HCT116 (cell line): ENCODE measurements around the gene TMEM51. TPM values are rescaled to one million over a fixed set of nuclear protein-coding genes. Genes with fewer than 3 reads are reported as not detected.

Source experiments
- ATAC-seq: fragments of 200-7000 bp; cut with Tn5 transposase; 2 replicates; pipeline ENCODE4 v1.9.1; 2020; ENCODE audit warnings: mild to moderate bottlenecking, moderate library complexity
- BruUV-seq: library from RNA; stranded (reverse); fragments of 400-500 nt; replicated peaks from 2 replicates; lab custom pipeline; 2021; lab: Mats Ljungman, UMichigan
- CTCF ChIA-PET: fragments of 300-600 bp; sonication (Branson Sonifier 250); formaldehyde crosslinking; loops from one replicate; lab custom pipeline; 2021; ENCODE audit warnings: antibody characterized with exemption; lab: Charles Lee
- POLR2A ChIA-PET: fragments of 300-600, 350-600 bp; sonication (Branson Sonifier 250); formaldehyde crosslinking; loops from one replicate; lab custom pipeline; 2021; ENCODE audit warnings: antibody characterized with exemption; lab: Charles Lee
- RAD21 ChIA-PET, 2 experiments: fragments of 300-600 bp; sonication (Branson Sonifier 250); formaldehyde crosslinking; loops; one replicate each; lab custom pipeline; 2023; ENCODE audit warnings: low total read pairs in 2 of 2; ENCODE audit not compliant: uncharacterized antibody in 2 of 2, unreplicated experiment in 2 of 2, low non-redundant PET in 1 of 2; lab: Charles Lee
- DNase-seq: peaks from one replicate; pipeline ENCODE4 v3.0.0-alpha.2; 2010; ENCODE audit warnings: low read depth, low spot score
- H2AFZ ChIP-seq: fragments of 200-600 bp; shearing (Covaris generic), sonication (generic); 2 replicates; pipeline ENCODE4 v1.6.1; 2017; ENCODE audit warnings: low read depth, mixed run types, mixed read lengths, antibody characterized with exemption, low read length; ENCODE audit not compliant: poor library complexity, severe bottlenecking
- H3K27ac ChIP-seq: 2 replicates; pipeline ENCODE4 v1.5.1; 2012; ENCODE audit warnings: low read depth, low read length
- H3K27me3 ChIP-seq: fragments of 200-600 bp; sonication (generic); 2 replicates; pipeline ENCODE4 v1.6.1; 2016; ENCODE audit warnings: mixed run types, low read length, mixed read lengths; ENCODE audit not compliant: insufficient read depth
- H3K36me3 ChIP-seq, 2 experiments: fragments of 200-500 bp in 1 of 2; fragments of 200-600 bp in 1 of 2; sonication (Bioruptor generic) in 1 of 2; sonication (generic) in 1 of 2; 2 replicates each; pipeline versions ENCODE4 v1.5.1 to v1.6.1; 2014 to 2016; ENCODE audit warnings: low read length in 2 of 2, inconsistent platforms in 1 of 2, mixed read lengths in 1 of 2, mixed run types in 1 of 2; ENCODE audit not compliant: insufficient read depth in 2 of 2, control insufficient read depth in 1 of 2
- H3K4me1 ChIP-seq, 2 experiments: fragments of 200-600 bp in 1 of 2; sonication (generic) in 1 of 2; 2 replicates each; pipeline versions ENCODE4 v1.5.1 to v1.6.1; 2012 to 2017; ENCODE audit warnings: low read length in 2 of 2, inconsistent platforms in 1 of 2, mild to moderate bottlenecking in 1 of 2, mixed read lengths in 1 of 2, mixed run types in 1 of 2, moderate library complexity in 1 of 2; ENCODE audit not compliant: insufficient read depth in 2 of 2, control insufficient read depth in 1 of 2
- H3K4me2 ChIP-seq: fragments of 200-600 bp; sonication (generic); 2 replicates; pipeline ENCODE4 v1.6.1; 2017; ENCODE audit warnings: mixed run types, low read length, mixed read lengths
- H3K4me3 ChIP-seq, 2 experiments: fragments of 200-600 bp in 1 of 2; sonication (generic) in 1 of 2; replicated peaks in 1 of 2; 2 replicates each; pipeline ENCODE4 v1.5.1; 2011 to 2016; ENCODE audit warnings: low read length in 2 of 2, control low read depth in 1 of 2, low read depth in 1 of 2, mild to moderate bottlenecking in 1 of 2, mixed read lengths in 1 of 2, mixed run types in 1 of 2
- H3K79me2 ChIP-seq: fragments of 200-600 bp; sonication (generic); 2 replicates; pipeline ENCODE4 v1.6.1; 2017; ENCODE audit warnings: mild to moderate bottlenecking, mixed run types, low read length, moderate library complexity, mixed read lengths; ENCODE audit not compliant: insufficient read depth
- H3K9ac ChIP-seq: fragments of 200-600 bp; sonication (generic); 2 replicates; pipeline ENCODE4 v1.6.1; 2016; ENCODE audit warnings: low read length, mixed read lengths
- H3K9me2 ChIP-seq: fragments of 200-600 bp; sonication (generic), shearing (Covaris generic); 2 replicates; pipeline ENCODE4 v1.6.1; 2017; ENCODE audit warnings: mixed run types, mild to moderate bottlenecking, moderate library complexity; ENCODE audit not compliant: insufficient read depth
- H3K9me3 ChIP-seq, 2 experiments: fragments of 200-500 bp in 1 of 2; fragments of 200-600 bp in 1 of 2; sonication (Bioruptor generic) in 1 of 2; sonication (generic) in 1 of 2; 2 replicates each; pipeline ENCODE4 v1.6.1; 2014 to 2017; ENCODE audit warnings: low read length in 2 of 2, mixed read lengths in 2 of 2, inconsistent platforms in 1 of 2, low read depth in 1 of 2, mild to moderate bottlenecking in 1 of 2, mixed run types in 1 of 2, moderate library complexity in 1 of 2; ENCODE audit not compliant: control insufficient read depth in 1 of 2, insufficient read depth in 1 of 2
- H4K20me1 ChIP-seq: fragments of 200-600 bp; sonication (generic), shearing (Covaris generic); 2 replicates; pipeline ENCODE4 v1.6.1; 2017; ENCODE audit warnings: mixed run types, mild to moderate bottlenecking, moderate library complexity; ENCODE audit not compliant: insufficient read depth
- CEBPB ChIP-seq: IDR thresholded peaks from 2 replicates; pipeline ENCODE4 v1.6.1; 2012; ENCODE audit warnings: low read depth
- CTCF ChIP-seq, 3 experiments: fragments of 200-600 bp in 1 of 3; sonication (generic) in 1 of 3; IDR thresholded peaks in 2 of 3; conservative IDR thresholded peaks in 1 of 3; 2 replicates each; pipeline ENCODE4 v1.5.1; 2012 to 2017; ENCODE audit warnings: low read depth in 2 of 3, low read length in 2 of 3, antibody characterized with exemption in 1 of 3, borderline replicate concordance in 1 of 3, control low read depth in 1 of 3, mild to moderate bottlenecking in 1 of 3, mixed read lengths in 1 of 3, mixed run types in 1 of 3, moderate library complexity in 1 of 3; ENCODE audit not compliant: insufficient read depth in 1 of 3
- EGR1 ChIP-seq: IDR thresholded peaks from 2 replicates; pipeline ENCODE4 v1.6.1; 2012; ENCODE audit warnings: low read depth
- EZH2 ChIP-seq: fragments of 200-600 bp; sonication (generic); IDR thresholded peaks from 2 replicates; pipeline ENCODE4 v1.6.1; 2017; ENCODE audit warnings: antibody characterized with exemption, mixed run types
- FOSL1 ChIP-seq: IDR thresholded peaks from 2 replicates; pipeline ENCODE4 v1.6.1; 2012; ENCODE audit warnings: low read depth
- JUND ChIP-seq: IDR thresholded peaks from 2 replicates; pipeline ENCODE4 v1.6.1; 2012
- POLR2A ChIP-seq: IDR thresholded peaks from 2 replicates; pipeline ENCODE4 v1.7.0; 2011; ENCODE audit warnings: borderline replicate concordance; ENCODE audit not compliant: insufficient read depth, insufficient read length; ENCODE audit errors: extremely low read depth
- POLR2AphosphoS5 ChIP-seq: IDR thresholded peaks from 2 replicates; pipeline ENCODE4 v1.6.1; 2011; ENCODE audit warnings: mild to moderate bottlenecking, low read depth, low read length, moderate library complexity
- RAD21 ChIP-seq: IDR thresholded peaks from 2 replicates; pipeline ENCODE4 v1.6.1; 2012; ENCODE audit warnings: low read depth, mild to moderate bottlenecking
- REST ChIP-seq: IDR thresholded peaks from 2 replicates; pipeline ENCODE4 v1.6.1; 2012; ENCODE audit warnings: low read depth
- SIN3A ChIP-seq: IDR thresholded peaks from 2 replicates; pipeline ENCODE4 v1.6.1; 2012; ENCODE audit warnings: low read depth
- SP1 ChIP-seq: IDR thresholded peaks from 2 replicates; pipeline ENCODE4 v1.6.1; 2012; ENCODE audit warnings: low read depth
- SRF ChIP-seq: IDR thresholded peaks from 2 replicates; pipeline ENCODE4 v1.6.1; 2012; ENCODE audit warnings: low read depth
- YY1 ChIP-seq: IDR thresholded peaks from 2 replicates; pipeline ENCODE4 v1.6.1; 2011; ENCODE audit warnings: low read length, low read depth, moderate library complexity, mild to moderate bottlenecking; ENCODE audit not compliant: insufficient replicate concordance; ENCODE audit errors: extremely low read depth
- ZBTB33 ChIP-seq: IDR thresholded peaks from 2 replicates; pipeline ENCODE4 v1.6.1; 2011; ENCODE audit warnings: mild to moderate bottlenecking, low read length, moderate library complexity; ENCODE audit not compliant: insufficient replicate concordance; ENCODE audit errors: extremely low read depth
- ZFX ChIP-seq: fragments of 450-650 bp; IDR thresholded peaks from 2 replicates; pipeline ENCODE4 v1.6.1; 2017
- ZNF274 ChIP-seq: fragments of 200-500 bp; sonication (Bioruptor generic); IDR thresholded peaks from 2 replicates; pipeline ENCODE4 v1.6.1; 2014; ENCODE audit warnings: mild to moderate bottlenecking, low read depth, low read length, inconsistent platforms
- intact Hi-C: fragments of 100-400 bp; cut with micrococcal nuclease; formaldehyde crosslinking; loops from 2 replicates; pipeline ENCODE4 v1.10.0; 2022
- total RNA-seq: library from RNA; stranded (reverse); gene quantifications from one replicate; pipeline ENCODE4 v1.2.1, GENCODE V29; 2021; ENCODE audit not compliant: unreplicated experiment
- TF ChIP-seq, protein P1 (sequence below): IDR thresholded peaks from 2 replicates; pipeline ENCODE4 v1.6.1; 2012
- TF ChIP-seq, protein P2 (sequence below): IDR thresholded peaks from 2 replicates; pipeline ENCODE4 v1.6.1; 2012

TMEM51 gene
- total RNA-seq, 1 experiment from 2014 or later, result 16.6 TPM

GRCh38 chr1:15212954-15213291 is 59.4 kb downstream of the TMEM51 start:
- H3K4me3 ChIP-seq, result no peak overlapping the region
- no peak for TF ChIP-seq POLR2AphosphoS5
- TF ChIP-seq, protein P1, sequence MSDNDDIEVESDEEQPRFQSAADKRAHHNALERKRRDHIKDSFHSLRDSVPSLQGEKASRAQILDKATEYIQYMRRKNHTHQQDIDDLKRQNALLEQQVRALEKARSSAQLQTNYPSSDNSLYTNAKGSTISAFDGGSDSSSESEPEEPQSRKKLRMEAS, result no peak
- TF ChIP-seq EZH2, result no peak
- TF ChIP-seq SP1, result no peak
- no peak for TF ChIP-seq FOSL1
- no peak for TF ChIP-seq CTCF (IDR thresholded peaks at IDR 0.05 in 2 of 3, conservative IDR thresholded peaks at IDR 0.05 in 1 of 3; ENCODE audit: borderline replicate concordance in 1 of 3, insufficient read depth in 1 of 3, low read depth in 2 of 3, low read length in 2 of 3)
- no peak for TF ChIP-seq ZNF274
- TF ChIP-seq EGR1, result no peak
- no peak for TF ChIP-seq JUND
- TF ChIP-seq YY1, result no peak
- no peak for TF ChIP-seq SIN3A
- no peak for TF ChIP-seq RAD21
- TF ChIP-seq POLR2A, result no peak
- TF ChIP-seq, protein P2, sequence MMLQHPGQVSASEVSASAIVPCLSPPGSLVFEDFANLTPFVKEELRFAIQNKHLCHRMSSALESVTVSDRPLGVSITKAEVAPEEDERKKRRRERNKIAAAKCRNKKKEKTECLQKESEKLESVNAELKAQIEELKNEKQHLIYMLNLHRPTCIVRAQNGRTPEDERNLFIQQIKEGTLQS, result no peak
- no peak for TF ChIP-seq ZFX
- no peak for TF ChIP-seq SRF
- TF ChIP-seq CEBPB, result no peak
- no peak for TF ChIP-seq REST
- TF ChIP-seq ZBTB33, result no peak
- H3K9ac ChIP-seq, result no peak overlapping the region
- peaks cover 0 to 5% of the 10 kb centered on the region in 2 experiments; a peak in 1 of 4 replicates for H3K36me3 ChIP-seq
- no peaks in the 10 kb centered on the region for H4K20me1 ChIP-seq
- no peaks in the 10 kb centered on the region for H3K9me2 ChIP-seq
- BruUV-seq, result no TSS peak
- no peak overlapping the region for H3K4me2 ChIP-seq
- intact Hi-C loops, result no loop called here
- no peaks in the 10 kb centered on the region for H3K27me3 ChIP-seq
- no peak overlapping the region for H3K27ac ChIP-seq
- H3K9me3 ChIP-seq, result no peaks in the 10 kb centered on the region
- ChIA-PET POLR2A (no interaction called here), RAD21 (no interaction called here), CTCF (no interaction called here)
- ATAC-seq, result no peak
- H2AFZ ChIP-seq, result no peak overlapping the region
- peaks cover 2 to 6% of the 10 kb centered on the region in 2 experiments; a peak in 3 of 4 replicates for H3K4me1 ChIP-seq
- peaks cover 45% of the 10 kb centered on the region for H3K79me2 ChIP-seq
- no peak for DNase-seq
